HG03108 (cell line): ENCODE measurements around the gene MLST8.

Source experiments
- ATAC-seq: cut with Tn5 transposase; IDR thresholded peaks from one replicate; pipeline ENCODE4 v1.9.1; 2021; ENCODE audit warnings: moderate library complexity; ENCODE audit not compliant: unreplicated experiment

The MLST8 gene

GRCh38 chr16:2173366-2173765 lies 31.9 kb upstream of the MLST8 start:
- no peak for ATAC-seq

GRCh38 chr16:2173916-2174315 lies 31.3 kb upstream of the MLST8 start:
- no peak for ATAC-seq

- no peak for ATAC-seq
These were observed 30.7 kb upstream of the MLST8 start for GRCh38 chr16:2174396-2175131.

GRCh38 chr16:2175454-2175853 lies 29.8 kb upstream of the MLST8 start:
- ATAC-seq = no peak

- no peak for ATAC-seq
These were observed 29.2 kb upstream of the MLST8 start for GRCh38 chr16:2176047-2176446.

- ATAC-seq = no peak
These were observed 28.2 kb upstream of the MLST8 start for GRCh38 chr16:2177101-2177500.

- ATAC-seq = no peak
These were observed 27.7 kb upstream of the MLST8 start for GRCh38 chr16:2177561-2177960.

GRCh38 chr16:2178321-2179106 lies 26.7 kb upstream of the MLST8 start:
- ATAC-seq = no peak

- no peak for ATAC-seq
These were observed 26.1 kb upstream of the MLST8 start for GRCh38 chr16:2179107-2179501.

GRCh38 chr16:2179576-2179975 lies 25.7 kb upstream of the MLST8 start:
- no peak for ATAC-seq

- ATAC-seq = no peak
These were observed 24.8 kb upstream of the MLST8 start for GRCh38 chr16:2180461-2180860.

- no peak for ATAC-seq
These were observed 24.0 kb upstream of the MLST8 start for GRCh38 chr16:2180962-2181923.

- ATAC-seq = no peak
These were observed 23.3 kb upstream of the MLST8 start for GRCh38 chr16:2181952-2182351.

- ATAC-seq = no peak
These were observed 21.6 kb upstream of the MLST8 start for GRCh38 chr16:2183671-2184070.

GRCh38 chr16:2184346-2184745 lies 20.9 kb upstream of the MLST8 start:
- no peak for ATAC-seq

- ATAC-seq = no peak
These were observed 20.3 kb upstream of the MLST8 start for GRCh38 chr16:2184962-2185361.

GRCh38 chr16:2186064-2186463 lies 19.2 kb upstream of the MLST8 start:
- ATAC-seq = no peak

GRCh38 chr16:2186505-2186904 lies 18.7 kb upstream of the MLST8 start:
- ATAC-seq = no peak

GRCh38 chr16:2187212-2187611 lies 18.0 kb upstream of the MLST8 start:
- ATAC-seq = no peak

GRCh38 chr16:2188395-2188794 lies 16.9 kb upstream of the MLST8 start:
- no peak for ATAC-seq

- no peak for ATAC-seq
These were observed 15.9 kb upstream of the MLST8 start for GRCh38 chr16:2189252-2189893.
